Vagina (tissue), 2 donors: ENCODE measurements around the gene FGR.

Experiments
- POLR2A ChIP-seq, 2 donors: fragments of 450-650 bp; IDR thresholded peaks; one replicate each; pipeline ENCODE4 v1.6.1; 2017; ENCODE audit warnings: antibody characterized with exemption in 2 of 2, mild to moderate bottlenecking in 2 of 2, moderate library complexity in 2 of 2
- POLR2AphosphoS5 ChIP-seq, 2 donors: sonication (generic); formaldehyde crosslinking; IDR thresholded peaks; one replicate each; pipeline ENCODE4 v1.9.0; 2017; ENCODE audit warnings: antibody characterized with exemption in 2 of 2, mild to moderate bottlenecking in 2 of 2, low read depth in 1 of 2; ENCODE audit not compliant: insufficient read depth in 1 of 2
- TF ChIP-seq, protein P1 (sequence below), 3 experiments: fragments of 450-650 bp in 2 of 3; fragments of 200-600 bp in 1 of 3; sonication (generic) in 1 of 3; IDR thresholded peaks; one replicate each; pipeline ENCODE4 v1.5.1; 2017 to 2019; ENCODE audit warnings: antibody characterized with exemption in 3 of 3, mild to moderate bottlenecking in 2 of 3, moderate library complexity in 2 of 3

DNA sequence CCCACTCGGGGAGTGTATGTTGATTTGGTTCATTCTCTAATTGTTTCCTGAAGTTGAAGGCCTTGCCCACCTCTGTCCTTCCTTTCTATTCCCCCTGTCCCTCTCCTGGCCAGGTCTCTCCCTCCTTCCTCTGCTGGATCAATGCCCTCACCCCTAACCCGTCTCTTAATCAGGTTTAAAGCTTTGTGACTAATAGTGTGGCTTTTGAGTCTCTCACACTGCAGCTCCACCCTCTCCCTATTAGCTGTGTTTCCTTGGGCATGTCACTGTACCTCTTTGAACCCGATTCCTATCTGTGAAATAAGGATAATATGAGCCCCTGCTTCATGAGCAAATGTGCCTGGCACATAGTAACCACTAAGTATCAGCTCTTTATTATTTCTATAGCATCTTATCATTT, 51.5 kb downstream of the FGR start:
- TF ChIP-seq, protein P1, sequence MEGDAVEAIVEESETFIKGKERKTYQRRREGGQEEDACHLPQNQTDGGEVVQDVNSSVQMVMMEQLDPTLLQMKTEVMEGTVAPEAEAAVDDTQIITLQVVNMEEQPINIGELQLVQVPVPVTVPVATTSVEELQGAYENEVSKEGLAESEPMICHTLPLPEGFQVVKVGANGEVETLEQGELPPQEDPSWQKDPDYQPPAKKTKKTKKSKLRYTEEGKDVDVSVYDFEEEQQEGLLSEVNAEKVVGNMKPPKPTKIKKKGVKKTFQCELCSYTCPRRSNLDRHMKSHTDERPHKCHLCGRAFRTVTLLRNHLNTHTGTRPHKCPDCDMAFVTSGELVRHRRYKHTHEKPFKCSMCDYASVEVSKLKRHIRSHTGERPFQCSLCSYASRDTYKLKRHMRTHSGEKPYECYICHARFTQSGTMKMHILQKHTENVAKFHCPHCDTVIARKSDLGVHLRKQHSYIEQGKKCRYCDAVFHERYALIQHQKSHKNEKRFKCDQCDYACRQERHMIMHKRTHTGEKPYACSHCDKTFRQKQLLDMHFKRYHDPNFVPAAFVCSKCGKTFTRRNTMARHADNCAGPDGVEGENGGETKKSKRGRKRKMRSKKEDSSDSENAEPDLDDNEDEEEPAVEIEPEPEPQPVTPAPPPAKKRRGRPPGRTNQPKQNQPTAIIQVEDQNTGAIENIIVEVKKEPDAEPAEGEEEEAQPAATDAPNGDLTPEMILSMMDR (IDR thresholded peaks at IDR 0.05): no peak
- no peak for TF ChIP-seq POLR2A (IDR thresholded peaks at IDR 0.05)
- TF ChIP-seq POLR2AphosphoS5 (IDR thresholded peaks at IDR 0.05; ENCODE audit: insufficient read depth in 1 of 2, low read depth in 1 of 2): no peak
